ENCODE measurements around the gene OSBP2. TPM values are rescaled to one million over a fixed set of nuclear protein-coding genes. Genes with fewer than 3 reads are reported as not detected.

OSBP2 gene
- total RNA-seq, 4 donors from 2014 or later = 0.49 to 8.2 (median 0.72) TPM

DNA sequence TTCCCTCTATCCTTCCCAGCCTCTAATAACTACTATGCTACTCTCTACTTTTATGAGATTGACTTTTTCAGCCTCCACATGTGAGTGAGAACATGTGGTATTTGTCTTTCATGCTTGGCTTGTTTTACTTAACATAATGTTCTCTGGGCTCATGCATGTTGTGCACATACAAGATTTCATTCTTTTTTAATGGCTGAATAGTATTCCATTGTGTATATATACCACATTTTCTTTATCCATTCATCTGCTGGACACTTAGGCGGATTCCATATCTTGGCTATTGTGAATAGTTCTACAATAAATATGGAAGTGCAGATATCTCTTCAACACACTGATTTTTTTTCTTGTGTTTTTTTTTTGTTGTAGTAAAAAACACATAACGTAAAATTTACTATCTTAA, 19.4 kb downstream of the OSBP2 start:
- no peak for TF ChIP-seq CTCF (IDR thresholded peaks at IDR 0.05; ENCODE audit: low read depth)

DNA sequence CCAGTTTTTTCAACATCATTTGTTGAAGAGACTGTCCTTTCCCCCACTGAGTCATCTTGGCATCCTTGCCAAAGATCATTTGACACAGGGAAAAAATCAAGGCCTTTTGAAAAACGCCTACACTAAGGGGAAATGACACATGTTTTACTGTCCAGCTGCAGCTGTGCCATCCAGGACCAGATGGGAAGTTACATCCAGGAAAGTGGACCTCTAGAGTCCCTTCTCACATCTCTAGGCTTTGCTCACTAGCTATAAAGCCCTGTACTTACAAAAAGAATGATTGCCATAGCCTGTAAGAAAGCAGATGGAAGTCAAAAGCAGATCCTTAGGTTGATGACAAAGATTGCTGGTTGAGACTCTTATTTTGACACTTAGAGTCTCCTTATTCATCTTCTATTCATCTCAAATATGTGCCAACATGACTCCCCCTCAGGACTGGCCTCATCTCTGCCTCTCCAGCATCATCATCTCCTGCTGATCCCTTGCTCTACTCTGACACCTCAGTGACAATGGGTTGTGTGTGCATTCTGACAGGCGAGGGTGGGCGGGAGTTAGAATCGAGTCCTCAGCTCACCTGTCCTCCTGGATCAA, 22.8 kb downstream of the OSBP2 start:
- no peak for TF ChIP-seq CTCF (IDR thresholded peaks at IDR 0.05; ENCODE audit: low read depth)

GRCh38 chr22:30717952-30718351, 23.3 kb downstream of the OSBP2 start:
- TF ChIP-seq CTCF (IDR thresholded peaks at IDR 0.05; ENCODE audit: low read depth) = no peak

DNA sequence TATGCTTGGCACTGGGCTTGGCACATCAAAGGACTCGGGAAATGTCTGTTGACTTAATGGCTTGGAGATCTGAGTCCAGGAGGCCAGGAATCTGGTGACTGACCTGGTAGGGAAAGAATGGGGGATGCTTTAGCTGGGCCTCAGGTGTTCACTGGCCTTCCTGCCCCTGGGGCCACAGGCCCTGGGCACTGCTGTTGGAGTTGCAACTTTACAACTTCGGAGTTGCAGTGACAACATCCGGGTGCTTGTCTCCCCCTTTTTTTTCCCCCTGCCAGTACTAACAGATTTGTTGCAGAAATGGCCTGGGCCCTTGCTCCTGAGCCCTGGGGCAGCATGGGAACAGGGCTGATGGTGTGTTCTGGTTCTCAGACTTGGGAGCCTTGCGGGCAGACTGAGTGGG, 23.8 kb downstream of the OSBP2 start:
- TF ChIP-seq CTCF (IDR thresholded peaks at IDR 0.05; ENCODE audit: low read depth) = no peak

DNA sequence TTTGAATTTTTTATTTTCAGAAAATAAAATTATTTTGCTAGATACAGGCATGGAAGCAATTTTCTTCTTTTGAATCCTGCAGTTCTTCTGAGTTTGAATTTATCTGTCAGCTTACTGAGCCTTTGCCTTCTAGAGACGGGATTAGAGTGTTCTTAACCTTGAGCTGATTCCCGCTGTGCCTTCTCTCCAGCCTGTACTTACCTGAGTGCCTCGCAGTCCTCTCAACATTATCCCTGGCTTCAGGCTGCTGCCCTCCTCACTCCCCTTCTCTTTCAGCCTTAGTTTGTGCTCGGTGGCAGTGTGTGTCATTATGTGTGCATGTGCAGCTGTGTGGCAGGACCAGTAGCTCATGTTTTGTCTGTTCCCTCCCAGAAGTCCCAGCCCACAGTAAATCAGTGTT, 24.3 kb downstream of the OSBP2 start:
- no peak for TF ChIP-seq CTCF (IDR thresholded peaks at IDR 0.05; ENCODE audit: low read depth)

DNA sequence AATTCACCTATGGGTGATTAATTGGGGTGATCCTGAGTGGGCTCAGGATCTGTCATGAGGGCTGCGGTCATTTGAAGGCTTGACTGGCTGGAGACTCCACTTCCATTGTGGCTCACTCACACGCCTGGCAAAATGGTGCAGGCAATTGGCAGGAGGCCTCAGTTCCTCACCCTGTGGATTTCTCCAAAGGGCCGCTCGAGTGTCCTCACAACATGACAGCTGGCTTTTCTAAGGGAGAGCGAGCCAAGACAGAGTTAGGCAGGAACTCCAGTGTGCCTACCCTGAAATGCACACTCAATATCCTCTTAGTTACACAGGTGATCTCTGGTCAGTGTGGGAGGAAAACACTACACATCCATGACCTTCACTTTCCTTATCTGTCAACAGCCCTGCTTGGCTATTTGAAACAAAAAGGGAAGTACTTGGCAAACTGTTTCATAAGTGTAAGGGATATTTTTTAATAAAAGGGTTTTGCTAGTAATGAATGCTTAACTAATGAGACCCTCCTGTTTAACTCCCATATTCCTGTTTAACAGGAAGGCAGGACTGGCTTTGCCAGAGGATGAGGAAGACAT, 25.7 kb downstream of the OSBP2 start:
- no peak for TF ChIP-seq CTCF (IDR thresholded peaks at IDR 0.05; ENCODE audit: low read depth)

DNA sequence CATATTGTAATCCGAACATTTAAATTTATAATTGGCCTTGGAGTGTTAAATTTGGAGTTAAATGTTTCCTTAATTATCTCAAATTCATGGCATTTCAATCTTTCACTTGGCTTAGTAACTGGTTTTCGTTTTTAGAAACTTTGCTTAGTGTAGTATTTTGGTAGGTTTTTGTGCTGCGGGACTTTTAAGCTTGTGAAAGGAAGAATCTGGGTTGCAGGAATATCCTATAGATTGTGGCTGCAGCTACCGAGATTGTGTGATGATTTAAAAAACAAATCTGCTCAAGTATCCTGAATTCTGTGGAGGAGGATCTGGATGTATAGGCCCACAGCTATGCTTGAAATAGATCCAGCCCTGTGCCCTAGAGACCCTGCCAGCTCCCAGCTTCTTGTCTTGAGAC, 27.1 kb downstream of the OSBP2 start:
- no peak for TF ChIP-seq CTCF (IDR thresholded peaks at IDR 0.05; ENCODE audit: low read depth)
